Measurements from ENCODE around the gene CCDC9B.

CCDC9B gene

GRCh38 chr15:40293905-40294895 is 46.5 kb downstream of the CCDC9B start:
- H3K4me3 ChIP-seq (ENCODE audit: low read depth, low read length) = no peak overlapping the region

- H3K4me3 ChIP-seq (ENCODE audit: low read depth, low read length) = no peak overlapping the region
These were observed 47.7 kb downstream of the CCDC9B start for GRCh38 chr15:40293006-40293405.

- H3K4me3 ChIP-seq (ENCODE audit: low read depth, low read length) = no peak overlapping the region
These were observed 48.5 kb downstream of the CCDC9B start for GRCh38 chr15:40292246-40292645.

- H3K4me3 ChIP-seq (ENCODE audit: low read depth, low read length) = peak overlapping the region; percentile 30
These were observed 49.7 kb downstream of the CCDC9B start for GRCh38 chr15:40290918-40291574.

- H3K4me3 ChIP-seq (ENCODE audit: low read depth, low read length) = no peak overlapping the region
These were observed 50.2 kb downstream of the CCDC9B start for GRCh38 chr15:40290545-40290917.

GRCh38 chr15:40289140-40289775 is 51.5 kb downstream of the CCDC9B start:
- no peak overlapping the region for H3K4me3 ChIP-seq (ENCODE audit: low read depth, low read length)

GRCh38 chr15:40287968-40288367 is 52.8 kb downstream of the CCDC9B start:
- no peak overlapping the region for H3K4me3 ChIP-seq (ENCODE audit: low read depth, low read length)

GRCh38 chr15:40287505-40287904 is 53.2 kb downstream of the CCDC9B start:
- H3K4me3 ChIP-seq (ENCODE audit: low read depth, low read length) = no peak overlapping the region

- no peak overlapping the region for H3K4me3 ChIP-seq (ENCODE audit: low read depth, low read length)
These were observed 53.9 kb downstream of the CCDC9B start for GRCh38 chr15:40286794-40287193.

GRCh38 chr15:40286061-40286532 is 54.6 kb downstream of the CCDC9B start:
- no peak overlapping the region for H3K4me3 ChIP-seq (ENCODE audit: low read depth, low read length)

GRCh38 chr15:40285554-40286011 is 55.2 kb downstream of the CCDC9B start:
- H3K4me3 ChIP-seq (ENCODE audit: low read depth, low read length) = no peak overlapping the region

- H3K4me3 ChIP-seq (ENCODE audit: low read depth, low read length) = no peak overlapping the region
These were observed 55.6 kb downstream of the CCDC9B start for GRCh38 chr15:40285151-40285550.

GRCh38 chr15:40283615-40284300 is 57.0 kb downstream of the CCDC9B start:
- H3K4me3 ChIP-seq (ENCODE audit: low read depth, low read length) = no peak overlapping the region

GRCh38 chr15:40282869-40283614 is 57.7 kb downstream of the CCDC9B start, which contains the start of gene ANKRD63:
ANKRD63 (minus strand) TSS chr15:40283064; CDS start chr15:40282586, 478 bp downstream.
- peak within 1 kb of the TSS; percentile 43 for H3K4me3 ChIP-seq (ENCODE audit: low read depth, low read length)

GRCh38 chr15:40282147-40282868 is 58.4 kb downstream of the CCDC9B start:
- peak overlapping the region; percentile 43 for H3K4me3 ChIP-seq (ENCODE audit: low read depth, low read length)

- no peak overlapping the region for H3K4me3 ChIP-seq (ENCODE audit: low read depth, low read length)
These were observed 59.0 kb downstream of the CCDC9B start for GRCh38 chr15:40281801-40282146.
